GM21447 (cell line): Measurements from ENCODE around the gene CAPRIN1.
A peak's percentile ranks its signal among the peaks of the same experiment; 100 is the strongest.
"Not testable (repeated sequence)": the region's sequence is repeated elsewhere in the genome, so short reads cannot be mapped to it uniquely, and the experiment has no call there.

Experiments
- ATAC-seq: cut with Tn5 transposase; IDR thresholded peaks from one replicate; pipeline ENCODE4 v1.9.1; 2021; ENCODE audit not compliant: unreplicated experiment

The CAPRIN1 gene

DNA sequence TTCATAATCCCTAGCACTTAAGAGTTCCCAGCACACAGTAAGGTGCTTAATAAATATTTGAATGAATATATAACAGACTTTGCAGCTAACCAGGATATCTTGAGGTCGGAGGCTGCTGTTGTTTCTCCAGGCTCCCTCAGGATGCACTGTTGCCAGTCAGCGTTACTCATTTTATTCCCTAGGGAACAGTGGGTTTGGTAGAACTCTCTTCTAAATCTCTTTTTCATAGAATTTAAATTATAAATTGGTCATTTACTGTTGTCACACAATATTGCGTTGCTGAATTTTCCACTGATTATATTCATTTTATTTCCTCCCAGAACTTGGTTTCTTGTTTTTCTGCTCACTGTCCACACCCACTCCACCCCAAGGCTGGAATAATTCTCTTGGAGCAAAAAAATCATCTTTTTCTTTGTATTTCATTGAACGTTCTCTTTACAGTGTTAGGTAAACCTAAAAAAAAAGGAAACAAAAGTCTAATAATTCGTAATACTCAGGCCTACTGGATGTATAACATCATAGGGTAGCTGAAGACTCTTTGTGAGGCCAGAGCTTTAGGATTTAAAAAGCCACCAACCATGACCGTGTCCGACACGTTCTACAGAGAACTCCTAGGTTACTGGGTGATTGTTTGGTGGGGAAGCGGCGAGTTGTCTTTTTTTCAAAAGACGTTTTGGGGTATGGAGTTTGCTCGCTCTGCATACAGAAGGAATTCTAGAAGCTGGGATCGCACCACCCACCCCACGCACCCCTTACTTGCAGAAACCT is 766 bp upstream of the CAPRIN1 start:
- peak; percentile 2 for ATAC-seq

DNA sequence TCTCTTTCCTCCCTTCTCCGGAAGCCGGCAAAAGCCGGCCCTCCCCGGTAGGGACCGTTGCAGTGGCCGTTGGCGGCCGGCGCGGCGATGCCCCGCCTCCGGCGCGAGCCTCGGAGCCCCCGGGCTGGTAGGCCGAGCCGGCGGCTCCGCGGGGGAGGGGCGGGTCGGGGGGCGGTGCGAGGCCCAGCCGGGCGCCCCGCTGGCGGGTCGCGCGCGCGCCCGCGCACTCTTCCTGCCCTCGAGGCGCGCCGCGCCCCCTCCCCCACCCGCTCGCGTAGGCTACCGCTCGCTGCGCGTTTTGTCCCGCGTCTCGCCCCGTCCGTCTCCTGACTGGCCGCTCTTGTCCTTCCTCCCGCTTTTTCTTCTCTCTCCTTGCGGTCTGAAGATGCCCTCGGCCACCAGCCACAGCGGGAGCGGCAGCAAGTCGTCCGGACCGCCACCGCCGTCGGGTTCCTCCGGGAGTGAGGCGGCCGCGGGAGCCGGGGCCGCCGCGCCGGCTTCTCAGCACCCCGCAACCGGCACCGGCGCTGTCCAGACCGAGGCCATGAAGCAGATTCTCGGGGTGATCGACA is 591 bp downstream of the CAPRIN1 start:
- ATAC-seq = peak; percentile 48

DNA sequence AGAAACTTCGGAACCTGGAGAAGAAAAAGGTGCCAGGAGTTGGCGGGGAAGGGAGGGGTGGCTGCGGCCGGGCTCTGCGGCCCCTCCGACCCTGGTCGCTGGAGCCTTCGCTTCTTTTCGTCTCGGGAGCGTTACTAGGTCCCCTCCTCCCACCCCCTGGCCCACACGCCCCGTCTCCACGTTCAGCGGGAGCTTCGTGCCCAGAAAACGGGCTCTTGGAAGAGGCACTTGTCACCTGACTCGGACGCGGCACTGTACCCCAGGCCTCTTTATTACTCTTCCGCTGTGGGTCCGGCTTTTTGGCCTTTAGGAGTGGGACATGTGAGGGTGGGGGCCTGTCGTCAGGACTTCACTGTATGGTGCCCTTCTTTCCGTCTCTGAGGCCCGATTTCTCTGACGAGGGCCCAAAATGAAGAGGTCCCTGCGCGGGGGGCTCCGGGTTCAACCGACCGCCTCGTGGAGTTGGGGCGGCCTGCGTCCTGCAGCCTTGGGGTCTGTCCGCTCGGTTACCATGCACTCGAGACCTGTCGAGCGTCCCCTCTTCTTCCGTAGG is 1.2 kb downstream of the CAPRIN1 start:
- ATAC-seq = peak; percentile 3

DNA sequence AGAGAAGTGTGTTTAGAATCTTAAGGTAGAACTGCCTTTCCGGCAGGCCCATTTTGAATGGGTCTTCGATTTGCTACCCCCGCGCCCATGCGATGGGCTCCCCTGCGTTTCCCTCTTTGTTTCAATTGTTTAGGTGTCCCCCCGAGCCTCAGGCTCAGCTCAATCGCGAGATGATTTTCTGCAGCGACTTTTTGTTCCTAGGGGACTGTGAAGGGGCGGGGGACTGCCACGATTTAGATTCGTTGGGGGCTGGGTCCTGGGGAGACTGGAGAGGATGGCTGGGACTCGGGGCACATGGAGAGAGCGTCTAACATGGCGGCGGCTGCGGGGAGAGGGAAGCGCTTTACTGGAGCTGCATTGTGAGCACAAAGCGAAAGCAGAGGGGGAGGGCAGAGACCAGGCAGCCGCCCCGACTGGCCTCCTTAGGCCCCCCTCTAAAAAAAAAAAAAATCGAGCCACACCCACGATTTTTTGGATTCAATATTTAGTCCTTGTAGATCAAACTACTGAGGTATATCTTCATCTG is 1.7 kb downstream of the CAPRIN1 start:
- ATAC-seq = peak; percentile 37

DNA sequence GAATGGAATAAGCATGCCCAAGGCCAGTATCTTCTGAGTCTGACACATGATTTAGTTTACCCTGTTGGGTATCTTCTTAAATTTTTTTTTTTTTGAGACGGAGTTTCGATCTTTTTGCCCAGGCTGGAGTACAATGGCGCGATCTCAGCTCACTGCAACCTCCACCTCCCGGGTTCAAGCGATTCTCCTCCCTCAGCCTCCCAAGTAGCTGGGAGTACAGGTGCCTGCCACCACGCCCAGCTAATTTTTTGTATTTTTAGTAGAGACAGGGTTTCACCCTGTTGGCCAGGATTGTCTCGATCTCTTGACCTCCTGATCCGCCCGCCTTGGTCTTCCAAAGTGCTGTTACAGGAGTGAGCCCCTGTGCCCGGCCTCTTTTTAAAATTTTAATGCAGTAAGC is 2.8 kb downstream of the CAPRIN1 start:
- not testable (repeated sequence) for ATAC-seq

DNA sequence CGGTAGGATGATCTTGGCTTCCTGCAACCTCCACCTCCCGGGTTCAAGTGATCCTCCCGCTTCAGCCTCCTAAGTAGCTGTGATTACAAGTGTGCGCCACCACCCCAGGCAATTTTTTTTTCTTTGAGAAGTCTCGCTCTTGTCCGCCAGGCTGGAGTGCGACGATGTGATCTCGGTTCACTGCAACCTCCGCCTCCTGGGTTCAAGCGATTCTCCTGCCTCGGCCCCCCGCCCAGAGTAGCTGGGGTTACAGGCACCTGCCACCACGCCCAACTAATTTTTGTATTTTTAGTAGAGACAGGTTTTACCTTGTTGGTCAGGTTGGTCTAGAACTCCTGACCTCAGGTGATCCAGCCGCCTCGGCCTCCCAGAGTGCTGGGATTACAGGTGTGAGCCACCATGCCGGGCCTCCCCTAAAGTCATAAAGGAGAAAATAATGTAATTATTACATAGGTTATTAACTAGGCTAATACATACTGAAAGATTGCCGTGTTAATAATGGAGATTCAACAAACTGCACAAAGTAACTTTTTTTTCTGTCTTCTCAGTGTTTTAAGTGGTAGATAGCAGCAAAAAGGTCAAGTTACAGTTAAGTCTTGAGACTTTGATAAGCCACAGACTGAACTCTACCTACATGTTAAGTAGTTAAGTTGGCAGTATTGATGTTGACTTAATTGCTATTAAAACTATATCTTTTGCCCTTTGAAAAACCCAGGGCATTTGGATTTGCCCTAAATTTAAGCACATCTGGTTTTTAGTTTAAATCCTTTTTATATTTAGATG is 3.9 kb downstream of the CAPRIN1 start:
- ATAC-seq = no peak

DNA sequence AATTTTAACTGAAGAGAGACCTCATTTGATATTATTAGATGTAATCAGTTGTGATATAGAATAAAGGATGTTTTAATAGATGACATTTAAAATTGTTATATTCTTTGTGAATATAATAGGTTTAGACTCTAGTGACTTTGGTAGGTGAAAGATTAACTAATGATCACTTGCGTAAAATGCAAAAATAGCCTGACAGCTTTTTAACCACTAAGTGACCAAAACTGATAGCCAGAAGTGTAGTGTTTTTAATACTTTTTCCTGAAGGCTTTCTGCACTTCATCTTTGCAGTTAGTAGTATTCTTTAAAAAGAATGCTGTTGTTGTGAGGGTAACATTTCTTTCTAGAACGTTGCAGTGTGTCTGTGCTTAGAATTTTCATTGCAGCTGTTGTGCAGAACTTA is 5.1 kb downstream of the CAPRIN1 start:
- no peak for ATAC-seq

DNA sequence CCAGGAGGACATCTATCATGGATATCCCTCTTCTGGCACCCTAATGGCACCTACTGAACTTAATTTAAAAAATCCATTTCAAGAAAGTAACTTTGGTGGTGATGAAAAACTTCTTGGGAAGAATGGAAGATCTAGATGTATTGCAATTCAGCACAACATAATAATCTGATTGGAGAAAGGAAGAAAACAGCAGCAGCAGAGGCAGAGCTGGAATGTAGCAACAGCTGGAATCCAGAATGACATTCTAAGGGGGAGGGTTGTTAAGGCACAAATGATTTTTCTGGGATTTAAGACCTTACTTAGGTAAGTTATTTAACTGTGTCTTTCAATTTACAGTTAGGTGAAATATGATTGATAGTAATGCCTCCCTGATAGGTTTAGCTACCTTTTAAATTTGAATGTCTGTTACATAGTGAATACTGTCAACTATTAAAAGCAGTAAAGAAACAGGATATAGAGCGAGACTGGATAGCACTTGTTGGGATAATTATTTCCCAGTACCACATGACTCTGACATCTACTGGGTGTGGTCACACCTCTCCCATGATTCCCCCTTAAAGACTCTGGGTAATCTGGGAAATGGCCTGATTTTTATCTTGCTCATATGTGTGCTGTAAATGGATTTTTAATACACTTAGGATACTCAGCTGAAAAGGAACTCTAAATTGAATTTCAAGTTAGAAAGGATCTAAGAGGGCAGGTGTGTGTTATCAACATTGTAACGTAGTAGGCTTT is 11.7 kb downstream of the CAPRIN1 start:
- ATAC-seq = no peak

DNA sequence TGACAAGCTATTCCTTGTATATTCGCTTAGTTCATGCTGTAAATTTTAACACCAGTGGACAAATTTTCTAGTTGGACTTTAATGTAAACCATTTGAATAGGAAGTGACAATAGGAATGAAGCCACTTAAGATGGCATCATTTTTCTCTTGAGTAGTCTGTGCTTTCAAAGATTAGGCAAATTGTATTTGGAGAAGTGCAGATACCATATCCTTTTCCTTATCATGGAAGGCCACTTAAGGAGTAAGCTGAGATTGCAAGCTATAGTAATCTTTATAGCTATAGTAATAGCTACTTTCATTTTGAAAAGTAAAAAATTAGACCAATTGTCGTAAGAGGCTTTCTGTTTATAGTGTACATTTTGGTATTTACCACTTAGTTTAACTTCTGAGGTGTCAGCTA is 12.8 kb downstream of the CAPRIN1 start:
- no peak for ATAC-seq

DNA sequence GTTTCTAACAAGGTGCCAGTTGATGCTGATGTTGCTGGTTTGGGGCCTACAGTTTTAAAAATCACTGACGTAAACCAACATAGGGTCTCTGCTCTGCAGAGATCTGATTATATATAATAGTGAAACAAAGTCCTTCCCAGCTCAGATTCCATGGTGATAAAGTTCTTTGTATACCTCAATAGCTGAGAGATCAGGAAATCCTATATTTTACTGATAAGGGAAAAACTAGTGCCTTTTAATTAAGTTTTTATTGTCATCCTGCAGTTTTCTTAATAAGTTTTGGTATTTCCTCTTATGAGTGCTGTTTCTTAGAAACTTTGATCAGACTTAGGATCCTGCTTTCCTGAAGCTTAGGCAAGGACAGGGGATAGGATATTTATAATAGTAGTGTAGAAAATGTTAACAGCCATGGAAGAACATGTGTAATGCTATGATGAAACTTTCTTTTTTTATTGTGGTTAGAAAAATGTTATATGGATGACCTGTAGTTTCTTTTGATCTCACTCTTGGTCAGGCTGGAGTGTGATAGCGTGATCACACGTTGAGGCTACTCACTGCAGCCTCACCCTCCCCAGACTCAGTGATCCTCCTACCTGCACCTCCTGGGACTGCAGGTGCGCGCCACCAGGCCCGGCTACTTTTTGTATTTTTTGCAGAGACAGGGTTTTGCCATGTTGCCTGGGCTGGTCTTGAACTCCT is 14.1 kb downstream of the CAPRIN1 start:
- no peak for ATAC-seq

DNA sequence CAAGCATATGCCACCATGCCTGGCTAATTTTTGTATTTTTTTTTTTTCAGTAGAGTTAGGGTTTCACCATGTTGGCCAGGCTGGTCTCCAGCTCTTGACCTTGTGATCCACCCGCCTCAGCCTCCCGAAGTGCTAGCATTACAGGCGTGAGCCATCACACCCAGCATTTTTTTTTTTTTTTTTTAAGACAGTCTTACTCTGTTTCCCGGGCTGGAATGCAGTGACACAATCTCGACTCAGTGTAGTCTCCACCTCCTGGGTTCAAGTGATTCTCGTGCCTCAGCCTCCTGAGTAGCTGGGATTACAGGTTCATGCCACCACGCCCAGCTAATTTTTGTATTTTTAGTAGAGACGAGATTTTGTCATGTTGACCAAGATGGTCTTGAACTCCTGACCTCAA is 15.2 kb downstream of the CAPRIN1 start:
- not testable (repeated sequence) for ATAC-seq

DNA sequence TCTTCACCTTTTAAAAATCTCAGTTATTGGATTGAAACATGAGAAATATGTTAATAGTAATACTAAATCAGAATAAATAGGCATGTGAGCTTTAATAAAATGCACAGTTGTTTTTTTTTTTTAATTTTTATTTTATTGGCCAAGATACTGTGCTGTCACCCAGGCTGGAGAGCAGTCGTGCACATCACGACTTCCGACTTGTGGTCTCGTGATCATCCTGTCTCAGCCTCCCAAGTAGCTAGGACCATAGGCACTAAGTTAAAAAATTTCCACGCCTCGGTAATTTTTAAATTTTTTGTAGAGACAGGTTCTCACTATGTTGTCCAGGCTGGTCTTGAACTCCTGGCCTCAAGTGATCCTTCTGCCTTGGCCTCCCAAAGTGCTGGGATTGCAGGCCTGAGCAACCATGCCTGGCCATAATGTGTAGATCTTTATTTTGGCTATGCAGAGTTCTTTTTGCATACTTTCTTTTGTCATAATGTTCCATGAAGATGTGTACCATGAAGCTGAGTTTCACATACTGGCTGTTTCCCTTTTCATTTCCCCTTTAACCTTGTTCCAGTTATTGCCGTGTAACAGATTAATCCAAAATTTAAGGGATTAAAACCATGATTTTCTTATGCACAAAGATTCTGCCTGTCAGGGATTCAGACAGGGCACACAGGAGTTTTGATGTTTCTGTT is 16.0 kb downstream of the CAPRIN1 start:
- ATAC-seq = peak; percentile 45

DNA sequence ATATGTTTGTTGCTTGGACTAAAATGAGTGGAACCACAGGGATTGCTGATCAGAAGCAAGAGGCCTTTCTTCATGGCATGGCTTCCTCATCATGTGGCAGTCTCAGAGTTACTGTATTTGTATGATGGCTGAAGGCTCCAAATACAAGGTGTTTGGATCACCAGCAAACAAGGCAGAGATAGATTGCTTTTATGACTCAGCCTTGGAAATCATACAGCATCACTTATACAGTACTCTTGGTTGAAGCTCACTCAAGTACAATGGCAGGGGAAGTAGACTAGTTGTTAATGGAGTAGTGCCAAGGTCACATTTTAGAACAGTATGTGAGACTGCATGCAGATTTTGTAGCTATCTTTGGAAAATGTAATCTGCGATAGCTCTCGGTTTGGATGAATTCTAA is 16.6 kb downstream of the CAPRIN1 start:
- ATAC-seq = peak; percentile 40

DNA sequence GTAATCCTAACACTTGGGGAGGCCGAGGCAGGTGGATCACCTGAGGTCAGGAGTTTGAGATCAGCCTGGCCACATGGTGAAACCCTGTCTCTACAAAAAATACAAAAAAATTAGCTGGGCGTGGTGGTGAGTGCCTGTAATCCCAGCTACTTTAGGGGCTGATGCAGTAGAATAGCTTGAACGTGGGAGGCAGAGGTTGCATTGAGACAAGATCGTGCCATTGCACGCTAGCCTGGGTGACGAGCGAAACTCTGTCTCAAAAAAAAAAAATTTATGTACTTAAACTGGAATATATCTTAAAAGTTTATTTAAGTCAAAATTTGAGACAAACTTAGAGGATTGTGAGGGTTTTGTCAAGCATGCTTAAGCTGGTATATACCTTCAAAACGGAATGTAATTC is 19.8 kb downstream of the CAPRIN1 start:
- ATAC-seq = not testable (repeated sequence)

DNA sequence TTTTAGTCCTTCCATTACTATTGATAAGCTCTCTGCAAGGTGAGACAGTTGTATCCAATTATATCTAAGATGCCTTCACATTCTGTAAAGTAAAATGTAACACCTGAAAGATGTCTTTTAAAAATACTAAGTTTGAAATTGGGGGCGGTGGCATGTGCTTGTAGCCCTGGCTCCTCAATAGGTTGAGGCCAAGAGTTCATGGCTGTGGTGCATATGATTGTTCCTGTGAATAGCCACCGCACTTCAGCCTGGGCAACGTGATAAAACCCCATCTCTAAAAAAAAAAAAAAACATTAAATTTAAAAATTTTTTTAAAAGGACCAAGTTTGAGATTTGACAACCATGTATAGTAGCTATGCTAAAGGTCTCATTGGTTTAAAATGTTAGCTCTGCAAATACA is 20.5 kb downstream of the CAPRIN1 start:
- ATAC-seq = no peak

DNA sequence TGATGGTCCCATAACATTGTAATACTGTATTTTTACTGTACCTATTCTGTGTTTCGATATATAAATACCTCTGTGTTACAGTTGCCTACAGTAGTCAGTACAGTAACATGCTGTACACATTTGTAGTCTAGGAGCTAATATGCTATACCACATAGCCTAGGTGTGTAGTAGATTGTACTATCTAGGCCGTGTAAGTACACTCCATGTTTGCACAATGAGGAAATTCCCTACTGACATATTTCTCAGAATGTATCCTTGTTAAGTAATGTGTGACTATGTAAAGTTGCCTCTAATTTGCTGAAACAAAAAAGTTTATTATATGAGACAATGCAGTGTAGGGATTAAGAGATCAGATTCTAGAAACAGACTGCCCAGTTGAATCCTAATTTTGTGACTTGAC is 21.3 kb downstream of the CAPRIN1 start:
- ATAC-seq = no peak

DNA sequence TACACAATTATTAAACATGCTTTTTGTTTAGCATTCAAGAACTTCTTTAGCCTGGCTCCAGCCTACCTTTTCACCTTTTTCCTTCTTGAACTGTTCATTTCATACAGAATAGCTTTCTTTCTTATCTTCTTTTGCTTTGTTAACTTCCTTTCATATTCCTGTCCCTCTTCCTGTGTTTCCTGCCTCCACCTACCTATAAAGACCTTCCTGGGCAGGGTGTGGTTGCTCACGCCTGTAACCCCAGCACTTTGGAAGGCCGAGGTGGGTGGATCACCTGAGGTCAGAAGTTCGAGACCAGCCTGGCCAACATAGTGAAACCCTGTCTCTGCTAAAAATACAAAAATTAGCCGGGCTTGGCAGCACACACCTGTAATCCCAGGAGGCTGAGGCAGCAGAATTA is 22.9 kb downstream of the CAPRIN1 start:
- no peak for ATAC-seq

DNA sequence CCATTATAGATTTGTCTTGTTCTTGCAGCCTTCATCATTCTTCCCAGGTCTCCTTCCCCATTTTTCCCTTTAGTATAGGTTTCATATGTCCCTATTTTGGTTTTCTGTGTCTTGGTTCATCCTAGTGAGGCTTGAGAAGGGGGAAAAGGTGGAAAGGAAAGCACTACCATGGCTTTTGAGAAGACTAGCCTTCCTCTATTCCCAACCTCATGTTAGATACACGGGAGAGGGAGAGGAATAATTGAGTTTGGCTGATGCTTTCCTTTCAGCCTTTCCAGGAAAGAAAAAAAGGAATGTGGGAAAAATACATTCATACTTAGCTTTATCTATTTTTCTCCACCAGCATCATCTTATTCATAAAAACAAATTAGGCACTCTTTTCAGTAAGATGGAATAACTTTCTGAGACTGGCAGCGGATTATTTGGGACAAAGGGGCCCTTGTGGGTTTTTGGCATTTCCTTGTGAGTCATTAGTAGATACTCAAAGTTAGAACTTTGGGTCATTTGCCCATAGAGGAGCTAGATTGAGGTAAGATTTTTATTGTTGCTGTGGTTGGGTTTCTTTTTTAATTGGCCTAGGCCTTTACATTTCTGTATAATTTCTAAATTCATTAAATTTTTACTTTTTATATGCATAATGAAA is 23.8 kb downstream of the CAPRIN1 start:
- ATAC-seq = no peak

DNA sequence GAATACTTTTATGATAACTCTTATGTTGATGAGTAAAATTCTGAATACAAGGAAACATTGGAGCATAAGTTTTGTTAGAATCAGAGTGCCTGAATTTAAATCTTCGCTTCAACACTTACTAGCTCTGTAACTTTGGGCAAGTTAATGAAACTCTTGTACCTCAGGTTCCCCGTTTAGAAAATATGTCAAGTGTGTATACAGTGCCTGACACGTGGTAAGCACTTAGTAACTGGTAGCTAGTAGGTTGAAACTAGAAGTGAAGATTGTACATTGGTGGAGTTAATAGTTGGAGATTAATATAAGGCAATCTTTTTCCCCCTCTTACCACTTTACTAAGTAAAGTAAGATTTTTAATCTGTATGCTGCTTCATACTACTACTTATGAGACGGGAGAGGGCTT is 29.1 kb downstream of the CAPRIN1 start:
- ATAC-seq = no peak
